ENCODE data around the gene GOLGA1. TPM values are rescaled to one million over a fixed set of nuclear protein-coding genes. Genes with fewer than 3 reads are reported as not detected.

GOLGA1 gene
- total and polyA plus RNA-seq, 9 of the 15 experiments (the other 6 are each of a cell fraction or from before 2014, with no cell fraction given), result 2.9 to 15.9 (median 8.5) TPM

DNA sequence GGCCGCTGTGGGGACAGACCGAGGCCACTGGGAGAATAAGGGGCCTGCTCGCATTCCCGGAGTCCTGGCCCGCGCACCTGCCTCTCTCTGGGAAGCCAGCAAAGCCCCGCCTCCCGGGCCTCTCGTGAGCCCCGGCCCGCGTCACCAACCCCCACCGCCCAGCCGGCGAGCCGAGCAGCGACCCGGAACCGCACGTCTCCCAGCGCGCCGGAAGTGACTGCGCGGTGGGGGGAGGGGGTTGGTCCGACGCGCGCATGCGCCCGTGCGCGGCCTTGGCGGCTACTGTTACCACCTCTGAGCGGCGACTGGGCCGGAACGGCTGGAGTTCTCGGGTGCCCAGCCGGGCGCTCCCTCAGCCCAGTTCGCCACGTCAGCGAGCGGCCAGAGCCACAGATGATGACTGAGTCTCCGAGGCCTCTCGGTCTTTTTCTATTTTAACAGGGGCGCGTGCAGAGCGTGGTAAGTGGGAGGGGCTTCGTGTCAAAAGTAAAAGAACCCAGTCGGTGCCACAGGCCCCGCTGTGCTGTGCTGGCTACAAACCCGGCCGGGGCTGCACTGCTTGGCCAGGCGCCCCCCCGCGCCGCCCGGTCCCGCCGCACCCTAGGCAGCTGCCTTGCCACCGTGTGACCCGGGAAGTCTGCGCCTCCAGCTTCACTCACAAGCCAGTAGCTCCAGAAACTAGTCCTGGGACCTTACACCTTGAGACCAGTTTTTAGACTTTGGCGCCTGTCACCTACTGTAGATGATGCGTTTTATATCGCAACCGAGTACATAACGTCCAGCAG is at the start of gene GOLGA1 (continued):
- TF ChIP-seq, protein P1, sequence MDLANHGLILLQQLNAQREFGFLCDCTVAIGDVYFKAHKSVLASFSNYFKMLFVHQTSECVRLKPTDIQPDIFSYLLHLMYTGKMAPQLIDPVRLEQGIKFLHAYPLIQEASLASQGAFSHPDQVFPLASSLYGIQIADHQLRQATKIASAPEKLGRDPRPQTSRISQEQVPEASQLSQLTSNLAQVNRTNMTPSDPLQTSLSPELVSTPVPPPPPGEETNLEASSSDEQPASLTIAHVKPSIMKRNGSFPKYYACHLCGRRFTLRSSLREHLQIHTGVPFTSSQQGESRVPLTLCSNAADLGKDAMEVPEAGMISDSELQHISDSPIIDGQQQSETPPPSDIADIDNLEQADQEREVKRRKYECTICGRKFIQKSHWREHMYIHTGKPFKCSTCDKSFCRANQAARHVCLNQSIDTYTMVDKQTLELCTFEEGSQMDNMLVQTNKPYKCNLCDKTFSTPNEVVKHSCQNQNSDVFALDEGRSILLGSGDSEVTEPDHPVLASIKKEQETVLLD (IDR thresholded peaks at IDR 0.05), result peak; percentile 84
- no peak for TF ChIP-seq TARDBP (IDR thresholded peaks at IDR 0.05)
- TF ChIP-seq EZH2 (IDR thresholded peaks at IDR 0.05; ENCODE audit: borderline replicate concordance, low read depth, low read length), result no peak
- TF ChIP-seq SMC3 (conservative IDR thresholded peaks at IDR 0.05; ENCODE audit: insufficient read depth, low read depth, low read length), result 0 out of 2 replicates have a peak, but pooled peaks have one; percentile 12
- TF ChIP-seq, protein P2, sequence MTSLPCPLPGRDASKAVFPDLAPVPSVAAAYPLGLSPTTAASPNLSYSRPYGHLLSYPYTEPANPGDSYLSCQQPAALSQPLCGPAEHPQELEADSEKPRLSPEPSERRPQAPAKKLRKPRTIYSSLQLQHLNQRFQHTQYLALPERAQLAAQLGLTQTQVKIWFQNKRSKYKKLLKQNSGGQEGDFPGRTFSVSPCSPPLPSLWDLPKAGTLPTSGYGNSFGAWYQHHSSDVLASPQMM (CRISPR knock-in tag; IDR thresholded peaks at IDR 0.05), result no peak
- TF ChIP-seq PCBP2 (IDR thresholded peaks at IDR 0.05; ENCODE audit: low read depth, low read length, poor library complexity, severe bottlenecking), result no peak
- TF ChIP-seq SMARCC2 (IDR thresholded peaks at IDR 0.05; ENCODE audit: low read depth), result no peak
- TF ChIP-seq IRF1 (CRISPR knock-in tag; IDR thresholded peaks at IDR 0.05; ENCODE audit: borderline replicate concordance), result no peak; the same call in 1 of the 2 replicates
- TF ChIP-seq RBM15 (IDR thresholded peaks at IDR 0.05; ENCODE audit: insufficient read depth, low read length), result no peak
- TF ChIP-seq NFIC (IDR thresholded peaks at IDR 0.05), result no peak
- no peak for TF ChIP-seq ARID3A (IDR thresholded peaks at IDR 0.05; ENCODE audit: borderline replicate concordance, low read depth, low read length)
- no peak for TF ChIP-seq ZKSCAN3 (CRISPR knock-in tag; IDR thresholded peaks at IDR 0.05)
- no peak for TF ChIP-seq NFATC3 (IDR thresholded peaks at IDR 0.05)
- peak; percentile 91 for TF ChIP-seq L3MBTL2 (IDR thresholded peaks at IDR 0.05)
- no peak for TF ChIP-seq PPARD (CRISPR knock-in tag; IDR thresholded peaks at IDR 0.05)
- peak; percentile 68; the same call in 1 of the 2 replicates for TF ChIP-seq FOXK1 (CRISPR knock-in tag; IDR thresholded peaks at IDR 0.05; ENCODE audit: borderline replicate concordance)
- peak; percentile 81 for TF ChIP-seq POLR2H (tag; IDR thresholded peaks at IDR 0.05; ENCODE audit: low read depth)
- TF ChIP-seq ZNF77 (CRISPR knock-in tag; IDR thresholded peaks at IDR 0.05), result no peak
- TF ChIP-seq ZNF121 (CRISPR knock-in tag; conservative IDR thresholded peaks at IDR 0.05), result no peak
- no peak for TF ChIP-seq ZBTB33 (CRISPR knock-in tag; IDR thresholded peaks at IDR 0.05)
- TF ChIP-seq MTA1 (IDR thresholded peaks at IDR 0.05; ENCODE audit: borderline replicate concordance), result peak; percentile 97
- TF ChIP-seq TBP (optimal IDR thresholded peaks at IDR 0.05; ENCODE audit: low read depth, low read length), result peak; percentile 88
